Glomerular visceral epithelial cell (primary cell): Measurements from ENCODE around the gene BCAR1.
"Not testable (repeated sequence)": the region's sequence is repeated elsewhere in the genome, so short reads cannot be mapped to it uniquely, and the experiment has no call there.

Source experiments
- DNase-seq: peaks from one replicate; pipeline ENCODE4 v3.0.0-alpha.2; 2016; ENCODE audit errors: extremely low spot score

BCAR1 gene

GRCh38 chr16:75224306-75225082 lies 26.9 kb downstream of the BCAR1 start:
- no peak for DNase-seq

- not testable (repeated sequence) for DNase-seq
Measured at GRCh38 chr16:75223129-75223528, 28.3 kb downstream of the BCAR1 start.

GRCh38 chr16:75222271-75222783 lies 29.1 kb downstream of the BCAR1 start:
- DNase-seq = no peak

GRCh38 chr16:75219838-75220237 lies 31.6 kb downstream of the BCAR1 start:
- DNase-seq = no peak

- DNase-seq = no peak
Measured at GRCh38 chr16:75219088-75219487, 32.3 kb downstream of the BCAR1 start.

- DNase-seq = no peak
Measured at GRCh38 chr16:75218256-75219076, 33.0 kb downstream of the BCAR1 start, which contains the start of gene CTRB1. Gene CTRB1 (plus strand): TSS chr16:75218988. CDS start chr16:75219008, 20 bp downstream.

- DNase-seq = no peak
Measured at GRCh38 chr16:75217389-75217851, 34.0 kb downstream of the BCAR1 start.

GRCh38 chr16:75216576-75216975 lies 34.8 kb downstream of the BCAR1 start:
- no peak for DNase-seq

GRCh38 chr16:75216127-75216526 lies 35.3 kb downstream of the BCAR1 start:
- no peak for DNase-seq

- DNase-seq = not testable (repeated sequence)
Measured at GRCh38 chr16:75211286-75211685, 40.1 kb downstream of the BCAR1 start.

GRCh38 chr16:75209944-75210343 lies 41.5 kb downstream of the BCAR1 start:
- DNase-seq = no peak

- DNase-seq = not testable (repeated sequence)
Measured at GRCh38 chr16:75209514-75209913, 41.9 kb downstream of the BCAR1 start.

GRCh38 chr16:75208861-75209505 lies 42.4 kb downstream of the BCAR1 start:
- no peak for DNase-seq

- no peak for DNase-seq
Measured at GRCh38 chr16:75208242-75208825, 43.1 kb downstream of the BCAR1 start.

- no peak for DNase-seq
Measured at GRCh38 chr16:75207831-75208230, 43.6 kb downstream of the BCAR1 start.

- no peak for DNase-seq
Measured at GRCh38 chr16:75206749-75207451, 44.5 kb downstream of the BCAR1 start, which contains the start of gene CTRB2. Gene CTRB2 (minus strand): TSS chr16:75207161. CDS start chr16:75207141, 20 bp downstream.

- DNase-seq = not testable (repeated sequence)
Measured at GRCh38 chr16:75205961-75206748, 45.3 kb downstream of the BCAR1 start.

- DNase-seq = not testable (repeated sequence)
Measured at GRCh38 chr16:75205438-75205837, 46.0 kb downstream of the BCAR1 start.

- not testable (repeated sequence) for DNase-seq
Measured at GRCh38 chr16:75204905-75205304, 46.5 kb downstream of the BCAR1 start.

GRCh38 chr16:75204410-75204758 lies 47.0 kb downstream of the BCAR1 start:
- no peak for DNase-seq
